SU-DHL-6 (cell line): ENCODE results near the gene SESN3.

Experiments
- H2AFZ ChIP-seq: fragments of 200-600 bp; sonication (generic); 2 replicates; pipeline ENCODE4 v1.6.1; 2014; ENCODE audit warnings: low read depth, mild to moderate bottlenecking, moderate library complexity, mixed read lengths, antibody characterized with exemption, low read length; ENCODE audit not compliant: severe bottlenecking
- H3F3A ChIP-seq: fragments of 200-600 bp; shearing (Covaris generic); 2 replicates; pipeline ENCODE4 v1.6.0; 2016; ENCODE audit warnings: antibody characterized with exemption, mild to moderate bottlenecking; ENCODE audit not compliant: insufficient read depth
- H3K27ac ChIP-seq: fragments of 200-600 bp; sonication (generic); 2 replicates; pipeline ENCODE4 v1.5.1; 2016; ENCODE audit warnings: low read depth, mild to moderate bottlenecking, low read length, moderate library complexity, mixed read lengths
- H3K27me3 ChIP-seq: fragments of 200-600 bp; sonication (generic), shearing (Covaris generic); 2 replicates; pipeline ENCODE4 v1.6.0; 2014; ENCODE audit warnings: mild to moderate bottlenecking, low read length
- H3K36me3 ChIP-seq: fragments of 200-600 bp; sonication (generic); 2 replicates; pipeline ENCODE4 v1.6.1; 2014; ENCODE audit warnings: mild to moderate bottlenecking, low read length, mixed read lengths
- H3K4me2 ChIP-seq: fragments of 300-600, 200-600 bp; shearing (Covaris generic), sonication (generic); 2 replicates; pipeline ENCODE4 v1.6.0; 2014; ENCODE audit warnings: low read length, low read depth, mild to moderate bottlenecking; ENCODE audit not compliant: poor library complexity, severe bottlenecking
- H3K4me3 ChIP-seq: fragments of 200-600 bp; sonication (generic); 2 replicates; pipeline ENCODE4 v1.5.1; 2014; ENCODE audit warnings: antibody characterized with exemption, low read length, mild to moderate bottlenecking, mixed read lengths; ENCODE audit not compliant: insufficient read depth, poor library complexity, severe bottlenecking
- H3K79me2 ChIP-seq: fragments of 200-600 bp; sonication (generic); 2 replicates; pipeline ENCODE4 v1.6.1; 2014; ENCODE audit warnings: mild to moderate bottlenecking, low read length, moderate library complexity; ENCODE audit not compliant: insufficient read depth
- H3K9ac ChIP-seq: fragments of 200-600 bp; sonication (generic); 2 replicates; pipeline ENCODE4 v1.7.0; 2014; ENCODE audit warnings: mild to moderate bottlenecking, low read length
- H3K9me2 ChIP-seq: fragments of 200-600 bp; sonication (generic); replicated peaks from 2 replicates; pipeline ENCODE4 v1.6.1; 2014; ENCODE audit warnings: low read length; ENCODE audit not compliant: insufficient read depth
- H3K9me3 ChIP-seq: fragments of 200-600 bp; sonication (generic); 2 replicates; pipeline ENCODE4 v1.6.1; 2014; ENCODE audit warnings: low read length, mixed read lengths; ENCODE audit not compliant: insufficient read depth
- H4K20me1 ChIP-seq: fragments of 200-600 bp; sonication (generic); 2 replicates; pipeline ENCODE4 v1.6.1; 2014; ENCODE audit warnings: low read depth, mild to moderate bottlenecking, antibody characterized with exemption, low read length, moderate library complexity, mixed read lengths
- CTCF ChIP-seq: fragments of 200-600 bp; sonication (generic); IDR thresholded peaks from one replicate; pipeline ENCODE4 v1.5.1; 2017; ENCODE audit warnings: antibody characterized with exemption, mild to moderate bottlenecking, low read length, moderate library complexity; ENCODE audit not compliant: insufficient read depth, poor library complexity, severe bottlenecking
- EZH2phosphoT487 ChIP-seq: fragments of 200-600 bp; sonication (generic), shearing (Covaris generic); conservative IDR thresholded peaks from 2 replicates; pipeline ENCODE4 v1.6.1; 2018; ENCODE audit warnings: mild to moderate bottlenecking, antibody characterized with exemption, low read length, moderate library complexity, mixed read lengths

The SESN3 gene

DNA sequence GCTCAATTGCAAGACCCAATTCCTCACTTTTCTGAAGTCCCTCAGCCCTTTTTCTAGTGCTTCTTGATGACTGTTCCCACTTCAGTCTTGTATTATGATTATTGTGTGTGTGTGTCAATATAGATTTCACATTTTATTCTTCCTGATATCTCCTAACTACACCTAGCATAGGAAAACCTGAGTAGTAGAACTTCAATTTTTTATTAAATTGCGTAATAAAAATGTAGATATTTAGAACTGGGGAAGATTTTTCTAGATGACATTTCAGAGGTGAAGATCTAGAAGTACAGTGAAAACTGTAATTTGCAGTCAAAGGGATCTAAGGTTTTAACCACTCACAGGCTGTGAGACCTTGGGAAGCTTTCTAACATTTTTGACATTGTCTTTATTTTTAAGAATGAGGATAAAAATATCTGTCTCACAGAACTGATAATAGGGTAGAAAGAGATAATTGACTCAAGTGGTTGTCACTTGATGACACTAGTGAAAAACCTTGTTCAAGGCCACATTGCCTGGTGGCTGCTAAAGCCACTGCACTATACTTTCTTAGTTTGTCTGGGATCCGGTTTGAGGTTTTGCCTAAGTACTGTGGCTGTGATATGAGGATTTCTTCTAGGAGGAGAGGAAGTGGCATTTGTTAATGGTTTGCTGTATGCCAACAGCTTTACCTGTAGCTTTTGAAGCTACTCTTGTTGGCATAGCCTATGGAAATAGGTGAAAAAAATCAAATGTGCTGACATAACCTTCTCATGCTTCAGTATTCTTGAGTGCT lies 32.2 kb upstream of the SESN3 start:
- TF ChIP-seq EZH2phosphoT487 (no peak), CTCF (no peak)
- Histone ChIP-seq H3K79me2 (no peaks in the 10 kb centered on the region), H3K27ac (no peak overlapping the region), H3K4me3 (no peak overlapping the region), H3K9me2 (no peaks in the 10 kb centered on the region), H3K9me3 (no peaks in the 10 kb centered on the region), H3K27me3 (no peaks in the 10 kb centered on the region), H3K9ac (no peak overlapping the region), H2AFZ (no peak overlapping the region), H3K4me2 (no peak overlapping the region), H4K20me1 (no peaks in the 10 kb centered on the region), H3K36me3 (no peaks in the 10 kb centered on the region), H3F3A (no peaks in the 10 kb centered on the region)

DNA sequence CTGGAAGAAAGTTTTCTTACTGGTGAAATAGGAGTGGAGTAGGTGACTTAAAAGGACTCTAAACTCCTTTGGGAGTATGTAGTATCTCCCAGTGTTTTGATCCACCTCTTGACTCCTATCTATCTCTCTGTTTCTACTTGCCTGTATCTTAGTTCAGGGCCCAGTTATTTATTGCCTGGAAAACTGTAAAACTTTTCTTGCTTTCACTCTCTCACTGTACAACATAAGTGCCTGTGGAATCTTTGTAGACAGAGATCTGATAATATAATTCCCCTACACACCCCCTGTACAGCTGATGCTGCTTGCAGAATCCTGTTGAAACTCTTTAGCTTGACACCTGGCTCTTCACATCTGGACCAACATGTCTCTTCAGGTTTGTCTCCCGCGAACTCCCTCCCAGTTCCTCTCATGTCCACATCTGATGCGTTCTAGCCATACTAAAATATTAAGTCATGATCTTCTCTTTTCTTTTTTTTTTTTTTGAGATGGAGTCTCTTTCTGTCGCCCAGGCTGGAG lies 26.5 kb upstream of the SESN3 start:
- TF ChIP-seq EZH2phosphoT487: no peak
- TF ChIP-seq CTCF: no peak
- H3K9me2 ChIP-seq: no peaks in the 10 kb centered on the region
- no peaks in the 10 kb centered on the region for H3K36me3 ChIP-seq
- no peak overlapping the region for H3K9ac ChIP-seq
- no peaks in the 10 kb centered on the region for H3K9me3 ChIP-seq
- no peaks in the 10 kb centered on the region for H3K27me3 ChIP-seq
- H3K79me2 ChIP-seq: no peaks in the 10 kb centered on the region
- no peaks in the 10 kb centered on the region for H4K20me1 ChIP-seq
- no peak overlapping the region for H3K4me3 ChIP-seq
- no peaks in the 10 kb centered on the region for H3F3A ChIP-seq
- H3K27ac ChIP-seq: no peak overlapping the region
- H3K4me2 ChIP-seq: no peak overlapping the region
- H2AFZ ChIP-seq: no peak overlapping the region

DNA sequence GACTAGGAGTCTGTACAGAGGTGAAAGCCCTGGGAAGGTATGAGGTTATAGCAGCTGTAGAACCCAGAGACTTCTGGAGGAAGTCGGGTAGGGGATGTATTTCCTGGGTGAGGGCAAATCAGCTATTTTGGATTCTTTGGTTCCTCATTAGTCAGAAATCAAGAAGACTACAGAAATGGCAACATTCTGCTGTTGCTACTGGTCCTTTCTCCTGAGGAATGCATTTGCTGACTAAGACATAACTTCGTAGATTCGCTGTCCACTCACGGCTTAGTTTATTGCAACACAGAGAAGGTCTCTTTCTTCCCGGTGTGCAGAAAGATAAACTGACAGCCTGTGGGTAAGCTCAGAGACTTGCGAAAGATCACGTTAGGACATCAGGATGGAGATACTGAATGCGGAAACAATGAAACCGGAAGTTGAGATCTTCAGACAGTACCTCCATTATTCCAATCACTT lies 25.3 kb upstream of the SESN3 start:
- Histone ChIP-seq H3K79me2 (no peaks in the 10 kb centered on the region), H4K20me1 (no peaks in the 10 kb centered on the region), H3K36me3 (no peaks in the 10 kb centered on the region), H3K9me3 (no peaks in the 10 kb centered on the region), H3K4me2 (peak overlapping the region; percentile 27), H2AFZ (peak overlapping the region; percentile 90), H3K4me3 (no peak overlapping the region), H3F3A (no peaks in the 10 kb centered on the region), H3K27me3 (no peaks in the 10 kb centered on the region), H3K9me2 (no peaks in the 10 kb centered on the region), H3K9ac (no peak overlapping the region), H3K27ac (no peak overlapping the region)
- TF ChIP-seq EZH2phosphoT487: no peak
- no peak for TF ChIP-seq CTCF
